K562 (cell line): ENCODE data around the gene LRRC25. TPM values are rescaled to one million over a fixed set of nuclear protein-coding genes. Genes with fewer than 3 reads are reported as not detected.

Experiments
- ASH1L ChIP-seq: fragments of 450-650 bp; IDR thresholded peaks from 2 replicates; pipeline ENCODE4 v1.6.1; 2018; ENCODE audit warnings: borderline replicate concordance, mild to moderate bottlenecking, low read depth; ENCODE audit not compliant: partially characterized antibody
- ELF4 ChIP-seq: fragments of 450-650 bp; formaldehyde crosslinking; IDR thresholded peaks from 2 replicates; pipeline ENCODE4 v1.4.0; 2022; ENCODE audit warnings: missing genetic modification characterization
- FOXO4 ChIP-seq: fragments of 450-650 bp; formaldehyde crosslinking; IDR thresholded peaks from 2 replicates; pipeline ENCODE4 v1.4.0; 2020; ENCODE audit warnings: mild to moderate bottlenecking, moderate library complexity
- GABPB2 ChIP-seq: fragments of 250-450 bp; sonication (Bioruptor Pico); conservative IDR thresholded peaks from 2 replicates; pipeline ENCODE4 v1.5.1; 2021; ENCODE audit warnings: mild to moderate bottlenecking
- GATAD2B ChIP-seq: fragments of 450-650 bp; IDR thresholded peaks from 2 replicates; pipeline ENCODE4 v1.6.1; 2017; ENCODE audit warnings: mild to moderate bottlenecking, borderline replicate concordance
- HMG20B ChIP-seq: fragments of 250-450 bp; sonication (Bioruptor Pico); IDR thresholded peaks from 2 replicates; pipeline ENCODE4 v1.5.0; 2021; ENCODE audit warnings: mild to moderate bottlenecking
- KHSRP ChIP-seq: fragments of 450-650 bp; IDR thresholded peaks from 2 replicates; pipeline ENCODE4 v1.6.1; 2017
- RAD51 ChIP-seq: fragments of 450-650 bp; IDR thresholded peaks from 2 replicates; pipeline ENCODE4 v1.7.1; 2016; ENCODE audit warnings: low read depth, mild to moderate bottlenecking, borderline replicate concordance
- RFX5 ChIP-seq: IDR thresholded peaks from 2 replicates; pipeline ENCODE4 v1.6.1; 2011; ENCODE audit warnings: low read depth, mild to moderate bottlenecking, improper control_type of control experiment, low read length
- SAFB2 ChIP-seq: fragments of 200-400 bp; formaldehyde crosslinking; IDR thresholded peaks from 2 replicates; pipeline ENCODE4 v1.6.1; 2018; ENCODE audit warnings: borderline replicate concordance, low read length, low read depth, moderate library complexity; ENCODE audit not compliant: severe bottlenecking
- TFAM ChIP-seq: fragments of 250-450 bp; sonication (Bioruptor Pico); conservative IDR thresholded peaks from 2 replicates; pipeline ENCODE4 v1.5.0; 2021; ENCODE audit warnings: mild to moderate bottlenecking, moderate library complexity
- ZBTB40 ChIP-seq, 2 experiments: fragments of 450-650 bp in 1 of 2; sonication (generic) in 1 of 2; formaldehyde crosslinking in 1 of 2; IDR thresholded peaks; 2 replicates each; pipeline versions ENCODE4 v1.7.1 to v1.9.0; 2016 to 2022; ENCODE audit warnings: inconsistent platforms in 1 of 2, mild to moderate bottlenecking in 1 of 2, missing genetic modification reagents in 1 of 2
- ZNF121 ChIP-seq: sonication (generic); formaldehyde crosslinking; conservative IDR thresholded peaks from 2 replicates; pipeline ENCODE4 v1.8.0; 2022; ENCODE audit warnings: missing genetic modification reagents
- ZNF224 ChIP-seq: sonication (generic); formaldehyde crosslinking; IDR thresholded peaks from 2 replicates; pipeline ENCODE4 v1.8.0; 2022; ENCODE audit warnings: mild to moderate bottlenecking, missing genetic modification reagents
- ZNF398 ChIP-seq: fragments of 250-450 bp; sonication (Bioruptor Pico); IDR thresholded peaks from 2 replicates; pipeline ENCODE4 v1.8.0; 2021; ENCODE audit warnings: moderate library complexity, mild to moderate bottlenecking, inconsistent platforms
- ZNF77 ChIP-seq: fragments of 250-450 bp; sonication (Bioruptor Pico); IDR thresholded peaks from 2 replicates; pipeline ENCODE4 v1.5.0; 2020
- polyA plus RNA-seq, 8 experiments: library from polyadenylated mRNA; depleted of rRNA in 4 of 8; stranded (reverse) in 5 of 8; unstranded in 3 of 8; fragments of >200 nt; fragmentation: Nextera tagmentation in 2 of 8; fragmentation: Illumina TruSeq in 1 of 8; extraction: Ambion mirVana in 2 of 8; extraction: Trizol in 1 of 8; gene quantifications; 2 replicates each; pipeline versions ENCODE4 v1.2.1 to v1.2.3, GENCODE V29; 2011 to 2014; ENCODE audit warnings: inconsistent platforms in 1 of 8, missing spikeins in 1 of 8
- total RNA-seq, 7 experiments: library from RNA; depleted of rRNA in 6 of 7; stranded (reverse); fragments of >200 nt in 6 of 7; fragmentation: Illumina TruSeq in 2 of 7; extraction: Trizol in 2 of 7; gene quantifications; 2 replicates each; pipeline versions ENCODE4 v1.2.1 to v1.2.3, GENCODE V29; 2011 to 2021; ENCODE audit warnings: low replicate concordance in 1 of 7

The LRRC25 gene
- total and polyA plus RNA-seq, 9 of the 15 experiments (the other 6 are each of a cell fraction or from before 2014, with no cell fraction given): 0.07 to 0.36 (median 0.10) TPM; not detected in 3

DNA sequence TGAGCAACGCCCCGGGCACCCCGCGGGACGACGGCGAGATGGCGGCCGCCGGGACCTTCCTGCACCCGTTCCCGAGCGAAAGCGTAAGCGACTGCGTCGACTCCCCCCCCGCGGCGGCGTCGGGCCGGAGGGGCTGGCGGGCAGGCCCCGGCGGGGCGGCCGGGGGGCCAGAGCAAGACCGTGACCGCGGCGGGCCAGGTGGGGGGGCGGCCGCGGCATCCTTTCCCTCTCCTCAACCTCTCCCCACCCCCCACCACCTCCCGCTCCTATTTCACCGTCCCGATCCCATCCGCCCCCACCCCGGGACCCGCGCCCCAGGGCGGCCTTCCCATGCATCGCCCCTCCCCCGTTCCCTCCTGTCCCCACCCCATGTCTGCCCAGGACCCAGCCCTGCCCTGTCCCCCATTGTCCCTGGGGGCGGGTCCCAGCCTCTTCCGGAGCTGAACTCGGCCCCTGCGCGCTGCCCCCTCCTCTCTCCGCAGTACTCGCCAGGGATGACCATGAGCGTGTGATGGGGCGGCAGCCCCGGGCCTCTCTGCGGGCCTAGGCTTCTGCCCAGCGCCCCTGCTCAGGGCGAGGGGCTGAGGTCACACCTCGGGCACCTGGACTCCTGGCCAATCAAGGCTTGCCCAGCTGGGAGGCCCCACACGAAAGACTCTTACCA is 36.4 kb upstream of the LRRC25 start (continued):
- TF ChIP-seq ZNF398 (CRISPR knock-in tag) (no peak), ZNF77 (CRISPR knock-in tag) (no peak), GATAD2B (no peak; the same call in 1 of the 2 replicates), KHSRP (no peak), ASH1L (no peak), SAFB2 (no peak), RAD51 (no peak), ZNF224 (CRISPR knock-in tag) (no peak), ZBTB40 (IDR thresholded peaks at IDR 0.05) (no peak), ZBTB40 (CRISPR knock-in tag; IDR thresholded peaks at IDR 0.05) (no peak), GABPB2 (no peak), ZNF121 (CRISPR knock-in tag) (no peak), TFAM (CRISPR knock-in tag) (no peak), FOXO4 (CRISPR knock-in tag) (0 out of 2 replicates have a peak, but pooled peaks have one; percentile 16), ELF4 (CRISPR knock-in tag) (0 out of 2 replicates have a peak, but pooled peaks have one; percentile 22), RFX5 (no peak), HMG20B (0 out of 2 replicates have a peak, but pooled peaks have one; percentile 75)
